ENCODE results near the gene PLCL2.
A peak's percentile ranks its signal among the peaks of the same experiment; 100 is the strongest.

The PLCL2 gene

DNA sequence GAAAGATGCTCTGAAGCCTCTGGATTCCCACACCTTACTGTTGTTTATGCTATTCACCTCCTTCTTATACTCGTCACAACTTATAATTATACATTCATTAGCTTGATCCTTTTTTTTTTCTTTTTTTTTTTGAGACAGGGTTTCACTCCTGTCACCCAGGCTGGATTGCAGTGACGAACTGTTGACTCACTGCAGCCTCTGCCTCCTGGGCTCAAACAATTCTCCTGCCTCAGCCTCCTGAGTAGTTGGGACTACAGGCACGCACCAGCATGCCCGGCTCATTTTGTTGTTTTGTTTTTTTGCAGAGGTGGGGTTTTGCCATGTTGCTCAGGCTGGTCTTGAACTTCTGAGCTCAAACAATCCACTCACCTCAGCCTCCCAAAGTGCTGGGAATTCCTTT, 143.6 kb downstream of the PLCL2 start:
- no peaks in the 10 kb centered on the region for H3K36me3 ChIP-seq (replicated peaks; ENCODE audit: insufficient read depth, low read length)
- H3K9ac ChIP-seq (ENCODE audit: low read length) = no peak overlapping the region
- TF ChIP-seq EZH2phosphoT487 (IDR thresholded peaks at IDR 0.05; ENCODE audit: low read length) (no peak), EZH2 (optimal IDR thresholded peaks at IDR 0.05; ENCODE audit: low read depth, low read length) (no peak)
- TF ChIP-seq, protein P1, sequence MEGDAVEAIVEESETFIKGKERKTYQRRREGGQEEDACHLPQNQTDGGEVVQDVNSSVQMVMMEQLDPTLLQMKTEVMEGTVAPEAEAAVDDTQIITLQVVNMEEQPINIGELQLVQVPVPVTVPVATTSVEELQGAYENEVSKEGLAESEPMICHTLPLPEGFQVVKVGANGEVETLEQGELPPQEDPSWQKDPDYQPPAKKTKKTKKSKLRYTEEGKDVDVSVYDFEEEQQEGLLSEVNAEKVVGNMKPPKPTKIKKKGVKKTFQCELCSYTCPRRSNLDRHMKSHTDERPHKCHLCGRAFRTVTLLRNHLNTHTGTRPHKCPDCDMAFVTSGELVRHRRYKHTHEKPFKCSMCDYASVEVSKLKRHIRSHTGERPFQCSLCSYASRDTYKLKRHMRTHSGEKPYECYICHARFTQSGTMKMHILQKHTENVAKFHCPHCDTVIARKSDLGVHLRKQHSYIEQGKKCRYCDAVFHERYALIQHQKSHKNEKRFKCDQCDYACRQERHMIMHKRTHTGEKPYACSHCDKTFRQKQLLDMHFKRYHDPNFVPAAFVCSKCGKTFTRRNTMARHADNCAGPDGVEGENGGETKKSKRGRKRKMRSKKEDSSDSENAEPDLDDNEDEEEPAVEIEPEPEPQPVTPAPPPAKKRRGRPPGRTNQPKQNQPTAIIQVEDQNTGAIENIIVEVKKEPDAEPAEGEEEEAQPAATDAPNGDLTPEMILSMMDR (IDR thresholded peaks at IDR 0.05; ENCODE audit: low read length) = no peak
- H3K9me3 ChIP-seq (replicated peaks; ENCODE audit: insufficient read depth, low read length) = no peaks in the 10 kb centered on the region
- H3K27me3 ChIP-seq (replicated peaks; ENCODE audit: insufficient read depth, low read length) = no peaks in the 10 kb centered on the region
- H3K4me3 ChIP-seq (ENCODE audit: low read length) = no peak overlapping the region
- H4K20me1 ChIP-seq (ENCODE audit: insufficient read depth, low read length) = no peaks in the 10 kb centered on the region
- H3K9me2 ChIP-seq (replicated peaks; ENCODE audit: insufficient read depth, low read length) = no peaks in the 10 kb centered on the region
- DNase-seq = no peak
- no peak overlapping the region for H3K4me2 ChIP-seq (ENCODE audit: low read depth, low read length)
- H3K27ac ChIP-seq (ENCODE audit: low read length) = no peak overlapping the region
- H3K79me2 ChIP-seq (ENCODE audit: low read length) = 0 out of 2 replicates have a peak, but pooled peaks cover 22% of the 10 kb centered on the region
- H3F3A ChIP-seq (ENCODE audit: insufficient read depth, low read length) = 0 out of 2 replicates have a peak, but pooled peaks cover 5% of the 10 kb centered on the region
- no peak overlapping the region for H2AFZ ChIP-seq (ENCODE audit: low read length)
- H3K4me1 ChIP-seq (ENCODE audit: low read length) = peaks cover 23% of the 10 kb centered on the region

DNA sequence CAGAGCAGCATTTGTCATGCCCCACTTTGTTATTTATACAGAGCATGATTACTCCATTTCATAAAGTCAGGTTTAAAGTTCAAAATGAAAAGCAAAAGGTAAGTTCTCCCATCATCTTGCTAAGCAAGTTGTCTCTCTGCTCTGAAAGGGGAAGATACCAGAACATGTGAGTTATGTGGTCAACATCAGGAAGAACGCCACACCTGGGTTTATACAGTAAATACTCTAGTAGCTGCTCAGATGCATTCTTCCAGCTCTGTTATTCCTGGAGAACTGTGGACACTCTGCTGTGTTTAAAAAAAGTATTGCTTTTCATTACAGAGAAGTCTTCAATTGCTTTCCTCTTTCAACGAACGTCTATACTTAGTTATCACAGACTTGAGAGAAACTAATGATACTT, 145.7 kb downstream of the PLCL2 start:
- TF ChIP-seq EZH2phosphoT487 (IDR thresholded peaks at IDR 0.05; ENCODE audit: low read length) = no peak
- H4K20me1 ChIP-seq (ENCODE audit: insufficient read depth, low read length) = no peaks in the 10 kb centered on the region
- peaks cover 24% of the 10 kb centered on the region; the same call in 1 of the 2 replicates for H3K79me2 ChIP-seq (ENCODE audit: low read length)
- 0 out of 2 replicates have a peak, but pooled peaks cover 5% of the 10 kb centered on the region for H3F3A ChIP-seq (ENCODE audit: insufficient read depth, low read length)
- no peak overlapping the region for H3K9ac ChIP-seq (ENCODE audit: low read length)
- peaks cover 23% of the 10 kb centered on the region for H3K4me1 ChIP-seq (ENCODE audit: low read length)
- no peak overlapping the region for H2AFZ ChIP-seq (ENCODE audit: low read length)
- H3K4me3 ChIP-seq (ENCODE audit: low read length) = no peak overlapping the region
- H3K27ac ChIP-seq (ENCODE audit: low read length) = no peak overlapping the region; the same call in 1 of the 2 replicates
- peak; percentile 69 for DNase-seq
- no peaks in the 10 kb centered on the region for H3K27me3 ChIP-seq (replicated peaks; ENCODE audit: insufficient read depth, low read length)
- no peaks in the 10 kb centered on the region for H3K36me3 ChIP-seq (replicated peaks; ENCODE audit: insufficient read depth, low read length)
- H3K9me3 ChIP-seq (replicated peaks; ENCODE audit: insufficient read depth, low read length) = no peaks in the 10 kb centered on the region
- H3K4me2 ChIP-seq (ENCODE audit: low read depth, low read length) = peak overlapping the region; percentile 31
- no peaks in the 10 kb centered on the region for H3K9me2 ChIP-seq (replicated peaks; ENCODE audit: insufficient read depth, low read length)

DNA sequence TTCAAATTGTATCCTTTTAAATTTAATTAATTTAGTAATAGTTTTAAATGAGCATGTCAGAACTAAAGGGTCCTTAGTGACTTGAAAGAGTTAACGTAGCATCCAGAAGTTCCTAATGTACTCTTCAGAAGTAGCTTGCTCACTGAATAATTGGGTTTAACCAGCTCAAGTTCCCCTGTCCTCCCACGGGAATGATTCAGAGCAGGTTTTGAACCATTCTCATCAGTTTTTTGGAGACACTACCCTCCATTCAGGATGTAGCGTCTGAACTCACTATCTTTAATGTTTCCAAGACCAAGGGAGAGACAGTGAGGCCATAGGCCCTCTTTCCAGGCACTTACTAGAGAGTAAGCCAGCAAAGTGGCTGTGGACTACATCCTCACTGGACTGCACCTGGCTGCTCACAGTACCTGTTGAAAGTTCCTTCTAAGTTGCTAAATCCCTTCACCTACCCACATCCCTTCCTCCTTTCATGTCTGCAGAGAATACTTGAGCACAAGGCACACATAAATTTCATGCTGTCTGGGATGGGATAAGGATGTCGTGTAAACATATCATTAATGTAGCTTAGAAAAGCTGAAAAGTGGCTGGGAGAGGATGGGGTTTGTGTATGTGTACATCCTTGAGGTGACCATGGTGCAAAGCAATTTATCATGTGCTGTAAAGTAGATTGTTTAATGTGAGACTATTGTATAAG, 146.3 kb downstream of the PLCL2 start:
- no peaks in the 10 kb centered on the region for H3K36me3 ChIP-seq (replicated peaks; ENCODE audit: insufficient read depth, low read length)
- H3K9me3 ChIP-seq (replicated peaks; ENCODE audit: insufficient read depth, low read length) = no peaks in the 10 kb centered on the region
- H3K79me2 ChIP-seq (ENCODE audit: low read length) = peaks cover 24% of the 10 kb centered on the region; the same call in 1 of the 2 replicates
- H3K4me1 ChIP-seq (ENCODE audit: low read length) = peaks cover 23% of the 10 kb centered on the region
- no peaks in the 10 kb centered on the region for H3K9me2 ChIP-seq (replicated peaks; ENCODE audit: insufficient read depth, low read length)
- TF ChIP-seq EZH2phosphoT487 (IDR thresholded peaks at IDR 0.05; ENCODE audit: low read length) = no peak
- no peak for TF ChIP-seq EZH2 (optimal IDR thresholded peaks at IDR 0.05; ENCODE audit: low read depth, low read length)
- TF ChIP-seq, protein P1 (IDR thresholded peaks at IDR 0.05; ENCODE audit: low read length) = no peak
- no peak overlapping the region for H3K4me2 ChIP-seq (ENCODE audit: low read depth, low read length)
- H3K27ac ChIP-seq (ENCODE audit: low read length) = no peak overlapping the region
- no peak for DNase-seq
- H3F3A ChIP-seq (ENCODE audit: insufficient read depth, low read length) = 0 out of 2 replicates have a peak, but pooled peaks cover 5% of the 10 kb centered on the region
- H4K20me1 ChIP-seq (ENCODE audit: insufficient read depth, low read length) = no peaks in the 10 kb centered on the region
- H3K4me3 ChIP-seq (ENCODE audit: low read length) = no peak overlapping the region
- H3K27me3 ChIP-seq (replicated peaks; ENCODE audit: insufficient read depth, low read length) = no peaks in the 10 kb centered on the region
- H3K9ac ChIP-seq (ENCODE audit: low read length) = no peak overlapping the region
- H2AFZ ChIP-seq (ENCODE audit: low read length) = no peak overlapping the region
